Sigmoid colon (tissue), 4 donors: ENCODE data around the gene LLPH.

ENCODE experiments used
- EP300 ChIP-seq, 4 donors: sonication (generic); formaldehyde crosslinking; IDR thresholded peaks; one replicate each; pipeline ENCODE4 v1.6.1; 2017; ENCODE audit warnings: antibody characterized with exemption in 4 of 4
- TF ChIP-seq, protein P1 (sequence below), 4 experiments: fragments of 450-650 bp in 3 of 4; fragments of 200-600 bp in 1 of 4; IDR thresholded peaks; one replicate each; pipeline ENCODE4 v1.5.1; 2016 to 2019; ENCODE audit warnings: antibody characterized with exemption in 4 of 4, mild to moderate bottlenecking in 3 of 4, moderate library complexity in 2 of 4

DNA sequence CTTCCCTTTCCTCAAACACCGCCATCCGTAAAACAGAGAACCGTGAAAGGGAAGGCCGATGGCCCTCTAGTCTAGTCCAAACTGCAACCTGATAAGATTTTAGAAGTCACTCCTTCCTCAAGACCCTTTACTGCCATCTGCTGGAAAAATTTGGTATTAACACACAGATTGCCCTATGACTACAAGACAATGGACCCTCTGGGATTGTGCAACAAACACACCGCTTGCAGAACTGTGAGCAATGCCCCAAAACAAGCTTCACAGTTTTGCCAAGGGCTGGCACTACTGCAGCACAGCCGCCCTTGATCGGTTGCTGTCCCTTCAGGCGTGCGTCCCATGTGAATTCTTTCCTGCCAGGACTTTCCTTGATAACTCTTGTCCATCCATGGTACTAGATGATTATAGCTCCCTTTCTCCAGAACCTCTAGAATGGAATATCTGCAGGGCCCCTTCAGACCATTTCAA lies 23.1 kb downstream of the LLPH start:
- no peak for TF ChIP-seq EP300 (IDR thresholded peaks at IDR 0.05)
- TF ChIP-seq, protein P1, sequence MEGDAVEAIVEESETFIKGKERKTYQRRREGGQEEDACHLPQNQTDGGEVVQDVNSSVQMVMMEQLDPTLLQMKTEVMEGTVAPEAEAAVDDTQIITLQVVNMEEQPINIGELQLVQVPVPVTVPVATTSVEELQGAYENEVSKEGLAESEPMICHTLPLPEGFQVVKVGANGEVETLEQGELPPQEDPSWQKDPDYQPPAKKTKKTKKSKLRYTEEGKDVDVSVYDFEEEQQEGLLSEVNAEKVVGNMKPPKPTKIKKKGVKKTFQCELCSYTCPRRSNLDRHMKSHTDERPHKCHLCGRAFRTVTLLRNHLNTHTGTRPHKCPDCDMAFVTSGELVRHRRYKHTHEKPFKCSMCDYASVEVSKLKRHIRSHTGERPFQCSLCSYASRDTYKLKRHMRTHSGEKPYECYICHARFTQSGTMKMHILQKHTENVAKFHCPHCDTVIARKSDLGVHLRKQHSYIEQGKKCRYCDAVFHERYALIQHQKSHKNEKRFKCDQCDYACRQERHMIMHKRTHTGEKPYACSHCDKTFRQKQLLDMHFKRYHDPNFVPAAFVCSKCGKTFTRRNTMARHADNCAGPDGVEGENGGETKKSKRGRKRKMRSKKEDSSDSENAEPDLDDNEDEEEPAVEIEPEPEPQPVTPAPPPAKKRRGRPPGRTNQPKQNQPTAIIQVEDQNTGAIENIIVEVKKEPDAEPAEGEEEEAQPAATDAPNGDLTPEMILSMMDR (IDR thresholded peaks at IDR 0.05), result peak; percentile 54 to 83 (median 61)
